ENCODE measurements around the gene DNPH1. TPM values are rescaled to one million over a fixed set of nuclear protein-coding genes. Genes with fewer than 3 reads are reported as not detected.

Gene DNPH1
- total and polyA plus RNA-seq, 4 donors: 32.0 to 135 (median 84.5) TPM

GRCh38 chr6:43267619-43268354, 38.5 kb upstream of the DNPH1 start:
- no peaks in the 10 kb centered on the region for H3K9me3 ChIP-seq (ENCODE audit: control insufficient read depth in 4 of 4, insufficient read depth in 3 of 4, low read length in 3 of 4)
- H3K27ac ChIP-seq (ENCODE audit: low read depth in 1 of 2, low read length in 1 of 2): peak overlapping the region in 1 of 2 donors; percentile 62
- WGBS, 2 donors: 86 to 94% methylated on average over 7 of the region's 7 CpGs
- ATAC-seq (ENCODE audit: insufficient read depth, low FRiP score): no peak
- no peak for TF ChIP-seq CTCF (IDR thresholded peaks at IDR 0.05; ENCODE audit: control extremely low read depth, extremely low read depth)
- H3K27me3 ChIP-seq (ENCODE audit: control insufficient read depth in 3 of 3, insufficient read depth in 3 of 3, low read length in 2 of 3): peaks cover 0 to 2% (median 0%) of the 10 kb centered on the region in 3 donors
- DNase-seq: no peak
- no peak overlapping the region for H3K4me3 ChIP-seq
- no peaks in the 10 kb centered on the region for H3K36me3 ChIP-seq (ENCODE audit: control insufficient read depth in 4 of 4, insufficient read depth in 4 of 4, low read length in 4 of 4)
- H3K9ac ChIP-seq (ENCODE audit: insufficient read depth in 1 of 2, low read length in 2 of 2): no peak overlapping the region
- H3K4me1 ChIP-seq (ENCODE audit: control insufficient read depth in 5 of 5, insufficient read depth in 5 of 5, low read length in 5 of 5): peaks cover 0 to 32% (median 13%) of the 10 kb centered on the region in 5 donors

- H3K9me3 ChIP-seq (ENCODE audit: control insufficient read depth in 4 of 4, insufficient read depth in 3 of 4, low read length in 3 of 4): no peaks in the 10 kb centered on the region
- ATAC-seq (ENCODE audit: insufficient read depth, low FRiP score) (no peak), DNase-seq (no peak)
- no peak for TF ChIP-seq CTCF (IDR thresholded peaks at IDR 0.05; ENCODE audit: control extremely low read depth, extremely low read depth)
- H3K27me3 ChIP-seq (ENCODE audit: control insufficient read depth in 3 of 3, insufficient read depth in 3 of 3, low read length in 2 of 3): no peaks in the 10 kb centered on the region
- no peak overlapping the region for H3K9ac ChIP-seq (ENCODE audit: insufficient read depth in 1 of 2, low read length in 2 of 2)
- H3K4me3 ChIP-seq: no peak overlapping the region
- peaks cover 0 to 29% (median 13%) of the 10 kb centered on the region in 5 donors for H3K4me1 ChIP-seq (ENCODE audit: control insufficient read depth in 5 of 5, insufficient read depth in 5 of 5, low read length in 5 of 5)
- no peaks in the 10 kb centered on the region for H3K36me3 ChIP-seq (ENCODE audit: control insufficient read depth in 4 of 4, insufficient read depth in 4 of 4, low read length in 4 of 4)
- WGBS, 2 donors: 87 to 91% methylated on average over 6 of the region's 6 CpGs
- no peak overlapping the region for H3K27ac ChIP-seq (ENCODE audit: low read depth in 1 of 2, low read length in 1 of 2)
These were observed 36.3 kb upstream of the DNPH1 start for GRCh38 chr6:43265564-43265963.

- WGBS, 2 donors: 88 to 95% methylated on average over 5 of the region's 5 CpGs
- ATAC-seq (ENCODE audit: insufficient read depth, low FRiP score): no peak
These were observed 35.4 kb upstream of the DNPH1 start for GRCh38 chr6:43264599-43265145.

More at GRCh38 chr6:43264599-43265145, 35.4 kb upstream of the DNPH1 start:
- H3K9ac ChIP-seq (ENCODE audit: insufficient read depth in 1 of 2, low read length in 2 of 2): no peak overlapping the region
- no peaks in the 10 kb centered on the region for H3K36me3 ChIP-seq (ENCODE audit: control insufficient read depth in 4 of 4, insufficient read depth in 4 of 4, low read length in 4 of 4)
- H3K4me3 ChIP-seq: no peak overlapping the region
- TF ChIP-seq CTCF (IDR thresholded peaks at IDR 0.05; ENCODE audit: control extremely low read depth, extremely low read depth): no peak
- peaks cover 0 to 23% (median 13%) of the 10 kb centered on the region in 5 donors for H3K4me1 ChIP-seq (ENCODE audit: control insufficient read depth in 5 of 5, insufficient read depth in 5 of 5, low read length in 5 of 5)
- no peaks in the 10 kb centered on the region for H3K9me3 ChIP-seq (ENCODE audit: control insufficient read depth in 4 of 4, insufficient read depth in 3 of 4, low read length in 3 of 4)
- H3K27ac ChIP-seq (ENCODE audit: low read depth in 1 of 2, low read length in 1 of 2): no peak overlapping the region
- H3K27me3 ChIP-seq (ENCODE audit: control insufficient read depth in 3 of 3, insufficient read depth in 3 of 3, low read length in 2 of 3): no peaks in the 10 kb centered on the region
- no peak for DNase-seq
